ENCODE measurements around the gene ADRA2B. TPM values are rescaled to one million over a fixed set of nuclear protein-coding genes. Genes with fewer than 3 reads are reported as not detected.

The ADRA2B gene
- total RNA-seq, 1 donor: under 0.01 TPM

- no peak for TF ChIP-seq CTCF (IDR thresholded peaks at IDR 0.05; ENCODE audit: extremely low read depth, low read depth, low read length)
- H3K4me3 ChIP-seq (ENCODE audit: insufficient read depth, low read length): no peak overlapping the region
- no peak overlapping the region for H3K27ac ChIP-seq (ENCODE audit: low read depth, low read length)
- H3K4me1 ChIP-seq (ENCODE audit: insufficient read depth, low read length): no peaks in the 10 kb centered on the region
- no peaks in the 10 kb centered on the region for H4K20me1 ChIP-seq (ENCODE audit: insufficient read depth, low read length)
- peaks cover 2% of the 10 kb centered on the region for H3K27me3 ChIP-seq (ENCODE audit: insufficient read depth, low read length)
- no peaks in the 10 kb centered on the region for H3K79me2 ChIP-seq (ENCODE audit: insufficient read depth, low read length)
- H3K4me2 ChIP-seq (ENCODE audit: insufficient read depth, low read length): no peak overlapping the region
- no peak overlapping the region for H2AFZ ChIP-seq (ENCODE audit: low read length)
- DNase-seq (ENCODE audit: insufficient read length, low spot score, missing footprints): peak; percentile 79
- H3K9me3 ChIP-seq (ENCODE audit: low read depth, low read length): no peaks in the 10 kb centered on the region
- no peaks in the 10 kb centered on the region for H3K36me3 ChIP-seq (ENCODE audit: insufficient read depth, low read length)
Measured at GRCh38 chr2:96157649-96158553, 41.5 kb upstream of the ADRA2B start.

- TF ChIP-seq CTCF (IDR thresholded peaks at IDR 0.05; ENCODE audit: extremely low read depth, low read depth, low read length): no peak
- Histone ChIP-seq H3K27me3 (ENCODE audit: insufficient read depth, low read length) (peaks cover 2% of the 10 kb centered on the region), H2AFZ (ENCODE audit: low read length) (no peak overlapping the region), H3K4me3 (ENCODE audit: insufficient read depth, low read length) (no peak overlapping the region), H4K20me1 (ENCODE audit: insufficient read depth, low read length) (no peaks in the 10 kb centered on the region), H3K4me2 (ENCODE audit: insufficient read depth, low read length) (no peak overlapping the region), H3K9me3 (ENCODE audit: low read depth, low read length) (no peaks in the 10 kb centered on the region), H3K4me1 (ENCODE audit: insufficient read depth, low read length) (no peaks in the 10 kb centered on the region), H3K36me3 (ENCODE audit: insufficient read depth, low read length) (no peaks in the 10 kb centered on the region), H3K79me2 (ENCODE audit: insufficient read depth, low read length) (no peaks in the 10 kb centered on the region), H3K27ac (ENCODE audit: low read depth, low read length) (no peak overlapping the region)
- DNase-seq (ENCODE audit: insufficient read length, low spot score, missing footprints): peak; percentile 82
Measured at GRCh38 chr2:96156926-96157648, 40.7 kb upstream of the ADRA2B start.

GRCh38 chr2:96156011-96156820 is 39.8 kb upstream of the ADRA2B start:
- no peaks in the 10 kb centered on the region for H3K4me1 ChIP-seq (ENCODE audit: insufficient read depth, low read length)
- no peaks in the 10 kb centered on the region for H3K9me3 ChIP-seq (ENCODE audit: low read depth, low read length)
- H2AFZ ChIP-seq (ENCODE audit: low read length): no peak overlapping the region
- no peak overlapping the region for H3K4me3 ChIP-seq (ENCODE audit: insufficient read depth, low read length)
- DNase-seq (ENCODE audit: insufficient read length, low spot score, missing footprints): peak; percentile 58
- H3K4me2 ChIP-seq (ENCODE audit: insufficient read depth, low read length): no peak overlapping the region
- H3K36me3 ChIP-seq (ENCODE audit: insufficient read depth, low read length): no peaks in the 10 kb centered on the region
- no peaks in the 10 kb centered on the region for H3K79me2 ChIP-seq (ENCODE audit: insufficient read depth, low read length)
- no peak overlapping the region for H3K27ac ChIP-seq (ENCODE audit: low read depth, low read length)
- no peaks in the 10 kb centered on the region for H4K20me1 ChIP-seq (ENCODE audit: insufficient read depth, low read length)
- peaks cover 2% of the 10 kb centered on the region for H3K27me3 ChIP-seq (ENCODE audit: insufficient read depth, low read length)
- TF ChIP-seq CTCF (IDR thresholded peaks at IDR 0.05; ENCODE audit: extremely low read depth, low read depth, low read length): no peak

All from osteoblast (primary cell).